GM10248 (cell line): Measurements from ENCODE around the gene ARHGAP26.

Experiments
- CTCF ChIA-PET: fragments of 300-600 bp; sonication (Branson Sonifier 250); formaldehyde crosslinking; extraction: SDS; loops from one replicate; lab custom pipeline; 2021; ENCODE audit warnings: antibody characterized with exemption; lab: Yijun Ruan, JAX
- POLR2A ChIA-PET: fragments of 350-650 bp; sonication (Branson Sonifier 250); formaldehyde crosslinking; extraction: SDS; loops from one replicate; lab custom pipeline; 2020; ENCODE audit warnings: antibody characterized with exemption; lab: Yijun Ruan, JAX
- DNase-seq: peaks from one replicate; pipeline ENCODE4 v3.0.0; 2012; ENCODE audit errors: extremely low spot score
- TF ChIP-seq, protein P1 (sequence below): IDR thresholded peaks from 2 replicates; pipeline ENCODE4 v1.5.1; 2012; ENCODE audit warnings: mild to moderate bottlenecking, low read depth; ENCODE audit errors: extremely low read depth, missing control alignments, control extremely low read depth

ARHGAP26 gene

DNA sequence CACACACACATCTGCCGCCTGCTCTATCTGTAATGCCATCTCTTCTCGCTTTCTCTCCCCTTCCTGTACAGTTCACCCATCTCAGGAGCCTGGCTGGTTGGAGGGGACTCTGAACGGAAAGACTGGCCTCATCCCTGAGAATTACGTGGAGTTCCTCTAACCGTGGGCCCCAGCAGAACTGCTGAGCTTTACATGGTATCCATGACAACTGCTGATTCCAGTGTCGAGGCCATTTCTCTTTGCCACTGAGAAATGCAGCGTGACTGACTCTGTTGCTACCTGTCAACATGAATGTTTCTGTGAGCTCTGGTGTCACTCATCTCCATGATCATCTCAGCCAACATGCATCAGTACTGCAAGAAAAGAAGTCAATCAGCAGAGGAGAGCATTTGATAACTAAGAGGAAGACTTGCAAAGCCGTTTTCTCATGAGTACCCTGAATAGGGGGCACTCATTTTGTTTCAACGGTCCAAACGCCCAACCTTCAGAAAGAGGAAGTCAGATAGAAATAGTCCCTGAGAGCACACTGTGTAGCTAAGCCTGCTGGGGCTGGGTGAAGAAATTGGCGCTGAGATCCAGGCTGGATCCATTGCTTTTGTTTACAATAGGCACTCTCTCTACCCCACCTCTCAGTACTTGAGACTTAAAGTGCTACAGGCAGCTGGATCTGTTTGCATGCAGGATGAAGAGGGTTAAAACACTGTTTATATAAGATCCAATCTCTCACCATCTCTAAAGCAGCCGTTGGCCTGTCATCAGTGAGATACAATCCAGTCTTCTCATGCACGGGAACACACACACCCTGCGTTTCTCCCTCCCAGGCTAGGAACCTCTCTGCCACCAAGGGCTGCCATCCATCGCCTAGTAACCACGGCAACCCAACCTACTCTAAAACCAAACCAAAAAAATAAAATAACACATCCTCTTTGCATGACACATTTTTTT, 452.4 kb downstream of the ARHGAP26 start:
- CTCF ChIA-PET = interaction anchor here (0.8 to 2.1 kb wide), 8 partner anchors 9 to 220 kb away, joined by 3 to 11 read pairs (median 7); partner anchors contain the start of gene NR3C1
- peak; percentile 65 for DNase-seq
- POLR2A ChIA-PET = interaction anchor here (0.6 to 1.8 kb wide), 5 partner anchors 9 to 202 kb away, joined by 4 to 8 read pairs (median 5); no protein-coding TSS in a partner anchor
- TF ChIP-seq, protein P1, sequence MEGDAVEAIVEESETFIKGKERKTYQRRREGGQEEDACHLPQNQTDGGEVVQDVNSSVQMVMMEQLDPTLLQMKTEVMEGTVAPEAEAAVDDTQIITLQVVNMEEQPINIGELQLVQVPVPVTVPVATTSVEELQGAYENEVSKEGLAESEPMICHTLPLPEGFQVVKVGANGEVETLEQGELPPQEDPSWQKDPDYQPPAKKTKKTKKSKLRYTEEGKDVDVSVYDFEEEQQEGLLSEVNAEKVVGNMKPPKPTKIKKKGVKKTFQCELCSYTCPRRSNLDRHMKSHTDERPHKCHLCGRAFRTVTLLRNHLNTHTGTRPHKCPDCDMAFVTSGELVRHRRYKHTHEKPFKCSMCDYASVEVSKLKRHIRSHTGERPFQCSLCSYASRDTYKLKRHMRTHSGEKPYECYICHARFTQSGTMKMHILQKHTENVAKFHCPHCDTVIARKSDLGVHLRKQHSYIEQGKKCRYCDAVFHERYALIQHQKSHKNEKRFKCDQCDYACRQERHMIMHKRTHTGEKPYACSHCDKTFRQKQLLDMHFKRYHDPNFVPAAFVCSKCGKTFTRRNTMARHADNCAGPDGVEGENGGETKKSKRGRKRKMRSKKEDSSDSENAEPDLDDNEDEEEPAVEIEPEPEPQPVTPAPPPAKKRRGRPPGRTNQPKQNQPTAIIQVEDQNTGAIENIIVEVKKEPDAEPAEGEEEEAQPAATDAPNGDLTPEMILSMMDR = no peak

DNA sequence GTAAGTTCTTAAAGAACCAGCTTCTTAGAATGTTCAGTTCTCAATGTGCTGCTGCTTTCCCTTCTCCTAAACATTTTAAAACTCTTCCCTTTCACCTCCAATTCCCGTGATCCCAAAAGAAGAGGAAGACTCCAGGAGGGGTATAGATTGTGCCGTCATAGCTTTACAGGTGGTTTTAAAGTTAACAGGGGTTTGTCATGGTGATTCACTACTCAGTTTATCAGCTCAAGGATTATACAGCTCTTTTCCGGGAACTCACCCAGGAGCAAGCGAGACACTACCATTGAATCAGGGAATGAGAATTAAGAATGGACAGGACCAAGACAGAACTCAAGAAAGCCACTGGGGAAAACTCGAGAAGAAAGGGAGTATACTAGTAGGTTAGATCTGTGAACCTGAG, 454.5 kb downstream of the ARHGAP26 start:
- no peak for DNase-seq
- TF ChIP-seq, protein P1 = no peak
- ChIA-PET POLR2A (no interaction called here), CTCF (interaction anchor here (0.8 to 2.9 kb wide), 5 partner anchors 8 to 218 kb away, joined by 3 to 10 read pairs (median 3); no protein-coding TSS in a partner anchor)

DNA sequence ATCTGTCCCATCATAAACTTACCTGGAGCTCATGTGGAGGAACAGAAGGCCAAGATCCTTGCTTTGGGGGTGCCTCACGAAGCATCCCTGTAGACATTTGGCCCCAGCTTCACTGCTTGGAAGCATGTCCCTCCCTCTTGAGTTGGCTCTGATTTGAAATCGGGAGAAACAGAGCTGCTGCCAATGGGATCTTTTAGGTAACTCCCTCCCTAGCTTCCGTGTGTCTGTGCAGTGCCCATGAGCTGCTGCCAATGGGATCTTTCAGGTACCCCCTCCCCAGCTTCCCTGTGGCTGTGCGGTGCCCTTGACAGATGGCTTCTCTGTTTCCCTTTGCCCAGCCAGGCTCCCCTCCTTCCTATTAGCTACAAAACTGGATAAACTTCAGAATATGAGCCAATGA, 455.3 kb downstream of the ARHGAP26 start:
- ChIA-PET POLR2A (interaction anchor here (0.7 kb wide), 1 partner anchor 163 kb away, joined by 4 read pairs; no protein-coding TSS in a partner anchor), CTCF (interaction anchor here (0.7 to 2.9 kb wide), 7 partner anchors 9 to 222 kb away, joined by 3 to 10 read pairs (median 5); no protein-coding TSS in a partner anchor)
- no peak for DNase-seq
- TF ChIP-seq, protein P1 = no peak

DNA sequence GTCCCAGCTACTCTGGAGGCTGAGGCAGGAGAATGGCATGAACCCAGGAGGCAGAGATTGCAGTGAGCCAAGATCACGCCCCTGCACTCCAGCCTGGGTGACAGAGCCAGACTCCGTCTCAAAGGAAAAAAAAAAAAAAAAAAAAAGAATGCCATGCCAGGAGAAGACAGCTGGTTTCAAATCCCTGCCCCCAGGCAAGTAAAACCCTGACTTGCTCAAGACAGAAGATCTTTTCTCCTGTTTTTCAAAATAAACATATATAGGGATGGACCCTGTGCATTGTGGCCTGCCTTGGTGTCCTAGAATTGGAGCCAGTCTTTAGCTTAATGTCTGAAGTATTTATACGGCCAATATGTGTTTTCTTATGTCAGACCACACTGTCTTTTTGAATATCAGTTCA, 456.2 kb downstream of the ARHGAP26 start:
- POLR2A ChIA-PET = interaction anchor here (0.6 to 0.7 kb wide), 3 partner anchors 39 to 200 kb away, joined by 3 to 4 read pairs (median 3); no protein-coding TSS in a partner anchor
- CTCF ChIA-PET = interaction anchor here (1.2 to 2.9 kb wide), 6 partner anchors 10 to 47 kb away, joined by 3 to 10 read pairs (median 5); no protein-coding TSS in a partner anchor
- no peak for DNase-seq
- TF ChIP-seq, protein P1 = no peak

DNA sequence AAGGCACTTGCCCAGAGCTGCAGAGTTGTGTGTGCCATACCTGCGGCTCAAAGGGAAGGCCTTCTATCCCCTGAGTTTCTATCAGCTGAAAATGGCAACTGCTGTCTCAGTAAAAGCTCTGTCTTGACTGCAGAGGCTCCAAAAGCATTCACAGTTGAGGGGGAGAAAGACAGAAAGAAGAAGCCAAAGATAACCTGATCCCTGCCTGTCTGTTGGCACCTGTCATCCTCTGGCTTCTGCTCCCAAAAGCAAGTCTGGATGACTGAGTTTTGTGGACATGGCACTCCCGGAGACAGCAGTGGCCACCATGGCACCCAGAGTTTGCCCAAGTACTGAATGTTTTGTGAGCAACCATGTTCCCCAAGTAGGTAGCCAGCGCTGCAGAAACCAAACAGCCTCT, 456.7 kb downstream of the ARHGAP26 start:
- DNase-seq = no peak
- POLR2A ChIA-PET = interaction anchor here (0.6 to 0.7 kb wide), 2 partner anchors 39 to 199 kb away, joined by 3 read pairs; no protein-coding TSS in a partner anchor
- CTCF ChIA-PET = interaction anchor here (1.1 to 2.9 kb wide), 9 partner anchors 10 to 171 kb away, joined by 3 to 10 read pairs (median 4); no protein-coding TSS in a partner anchor
- TF ChIP-seq, protein P1 = no peak

DNA sequence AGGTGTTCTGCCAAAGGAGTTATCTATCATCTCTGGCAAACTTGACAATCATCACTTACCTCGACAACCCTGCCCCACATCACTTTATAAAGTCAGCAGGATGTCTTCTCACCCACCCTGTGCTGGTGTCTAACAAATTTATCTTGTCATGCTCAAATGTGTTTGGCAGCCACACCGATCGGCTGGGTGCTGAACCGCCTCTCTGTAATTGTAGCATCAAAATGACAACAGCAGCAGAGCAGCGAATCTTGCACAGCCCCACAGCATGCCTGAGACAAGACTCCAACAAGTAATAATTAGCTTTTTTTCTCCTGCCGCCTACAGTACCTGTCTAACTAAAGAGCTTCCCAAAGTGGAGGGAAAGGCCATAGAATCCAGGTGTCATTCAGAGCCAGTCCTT, 457.1 kb downstream of the ARHGAP26 start:
- ChIA-PET CTCF (interaction anchor here (0.8 to 2.8 kb wide), 10 partner anchors 8 to 171 kb away, joined by 3 to 17 read pairs (median 3); no protein-coding TSS in a partner anchor), POLR2A (no interaction called here)
- DNase-seq = no peak
- TF ChIP-seq, protein P1 = no peak
